HG02970 (cell line): ENCODE results near the gene AP1M1.
A peak's percentile ranks its signal among the peaks of the same experiment; 100 is the strongest.
"Not testable (repeated sequence)": the region's sequence is repeated elsewhere in the genome, so short reads cannot be mapped to it uniquely, and the experiment has no call there.

ENCODE experiments used
- ATAC-seq: cut with Tn5 transposase; IDR thresholded peaks from one replicate; pipeline ENCODE4 v1.9.1; 2021; ENCODE audit warnings: mild to moderate bottlenecking, moderate library complexity, moderate number of reproducible peaks; ENCODE audit not compliant: unreplicated experiment, low FRiP score

AP1M1 gene

GRCh38 chr19:16197622-16198369 lies at the start of gene AP1M1:
Gene AP1M1 (plus strand): TSS chr19:16197911. CDS start chr19:16198027, 116 bp downstream.
- ATAC-seq: peak; percentile 89

DNA sequence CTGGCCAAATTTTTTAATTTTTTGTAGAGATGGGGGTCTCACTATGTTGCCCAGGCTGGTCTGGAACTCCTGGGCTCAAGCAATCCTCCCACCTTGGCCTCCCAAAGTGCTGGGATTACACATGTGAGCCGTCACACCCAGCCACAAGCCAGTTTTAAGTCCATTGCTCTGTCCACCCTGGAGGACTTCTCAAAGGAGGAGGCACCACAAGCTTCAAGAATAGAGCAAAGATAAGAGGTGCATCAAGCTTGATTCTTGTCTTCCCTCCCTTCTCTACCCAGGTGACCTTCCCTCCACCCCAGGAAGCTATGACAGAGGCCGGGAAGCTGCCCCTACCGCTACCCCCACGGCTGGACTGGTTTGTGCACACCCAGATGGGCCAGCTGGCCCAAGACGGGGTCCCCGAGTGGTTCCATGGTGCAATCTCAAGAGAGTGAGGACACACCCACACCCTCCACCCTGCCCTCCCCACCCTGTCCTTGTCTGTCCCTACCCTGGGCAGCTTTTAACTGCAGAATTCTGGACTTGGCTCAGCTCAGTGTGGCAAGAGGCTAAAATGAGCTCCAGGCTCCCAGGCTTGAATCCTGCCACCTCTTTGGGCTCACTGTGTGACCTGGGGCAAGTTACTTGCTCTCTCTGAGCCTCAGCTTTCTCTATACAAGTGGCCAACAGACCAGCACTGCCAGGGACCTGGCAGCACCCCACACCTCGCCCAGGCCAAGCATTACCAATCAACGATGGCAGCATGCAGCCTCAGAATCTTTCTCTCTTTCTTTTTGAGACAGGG lies 49.1 kb upstream of the AP1M1 start:
- no peak for ATAC-seq

- ATAC-seq: no peak
These were observed 44.0 kb upstream of the AP1M1 start for GRCh38 chr19:16153582-16154336.

DNA sequence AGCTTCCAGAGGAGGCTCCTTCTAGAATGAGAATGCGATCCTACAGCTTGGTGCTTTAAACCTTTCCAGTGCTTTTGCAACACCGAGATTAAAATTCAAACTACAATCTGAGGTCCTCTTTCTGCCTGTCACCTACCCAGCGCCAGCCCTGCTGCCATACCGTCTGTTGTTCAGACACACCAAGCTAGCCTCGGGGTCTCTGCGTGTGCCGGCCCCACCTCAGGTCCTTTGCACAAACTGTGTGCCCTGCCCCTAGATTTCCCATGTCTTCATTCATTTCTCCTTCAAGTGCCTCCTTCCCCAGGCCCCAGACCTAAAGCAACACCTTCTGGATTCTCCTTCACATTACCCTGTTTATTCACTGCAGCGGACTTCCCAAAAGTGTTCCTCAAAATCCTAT lies 43.2 kb upstream of the AP1M1 start:
- no peak for ATAC-seq

GRCh38 chr19:16155128-16155527 lies 42.6 kb upstream of the AP1M1 start:
- ATAC-seq: no peak

DNA sequence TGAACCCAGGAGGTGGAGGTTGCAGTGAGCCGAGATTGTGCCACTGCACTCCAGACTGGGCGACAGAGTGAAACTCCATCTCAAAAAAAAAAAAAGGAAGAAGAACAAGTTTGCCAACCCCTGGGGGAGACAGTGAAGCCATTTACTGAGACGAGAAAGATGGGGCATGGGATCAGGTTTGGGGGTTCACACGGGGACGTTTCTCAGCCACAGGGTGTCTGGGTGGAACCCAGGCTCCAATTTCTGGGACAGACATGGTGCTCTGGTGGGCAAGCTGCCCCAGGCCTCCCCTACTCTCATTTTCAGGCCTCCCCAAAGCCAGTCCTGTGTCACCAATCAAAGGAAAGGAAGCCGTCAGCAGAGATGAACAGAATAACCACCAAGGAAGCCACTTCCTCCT lies 40.8 kb upstream of the AP1M1 start:
- ATAC-seq: no peak

DNA sequence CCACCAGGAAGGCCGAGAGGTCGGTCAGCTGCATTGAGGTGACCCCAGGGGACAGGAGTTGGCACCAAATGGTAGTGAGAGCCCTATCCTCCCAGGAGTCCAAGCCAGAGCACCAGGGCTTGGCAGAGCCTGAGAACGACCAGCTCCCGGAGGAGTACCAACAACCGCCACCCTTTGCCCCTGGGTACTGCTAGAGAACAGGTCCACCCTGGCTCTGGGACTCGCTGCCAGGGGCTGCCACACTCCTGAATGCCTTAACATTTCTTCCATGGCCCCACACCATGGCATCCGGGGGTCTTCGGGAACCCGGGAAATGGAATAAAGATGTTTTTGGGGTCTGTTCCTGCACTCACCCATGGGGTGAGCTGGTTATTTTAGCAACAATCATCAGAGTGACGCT lies 40.1 kb upstream of the AP1M1 start:
- ATAC-seq: no peak

- no peak for ATAC-seq
These were observed 38.1 kb upstream of the AP1M1 start for GRCh38 chr19:16159655-16160054.

- no peak for ATAC-seq
These were observed 37.2 kb upstream of the AP1M1 start for GRCh38 chr19:16160445-16160942.

- ATAC-seq: no peak
These were observed 36.7 kb upstream of the AP1M1 start for GRCh38 chr19:16160943-16161560.

- no peak for ATAC-seq
These were observed 35.9 kb upstream of the AP1M1 start for GRCh38 chr19:16161840-16162239.

DNA sequence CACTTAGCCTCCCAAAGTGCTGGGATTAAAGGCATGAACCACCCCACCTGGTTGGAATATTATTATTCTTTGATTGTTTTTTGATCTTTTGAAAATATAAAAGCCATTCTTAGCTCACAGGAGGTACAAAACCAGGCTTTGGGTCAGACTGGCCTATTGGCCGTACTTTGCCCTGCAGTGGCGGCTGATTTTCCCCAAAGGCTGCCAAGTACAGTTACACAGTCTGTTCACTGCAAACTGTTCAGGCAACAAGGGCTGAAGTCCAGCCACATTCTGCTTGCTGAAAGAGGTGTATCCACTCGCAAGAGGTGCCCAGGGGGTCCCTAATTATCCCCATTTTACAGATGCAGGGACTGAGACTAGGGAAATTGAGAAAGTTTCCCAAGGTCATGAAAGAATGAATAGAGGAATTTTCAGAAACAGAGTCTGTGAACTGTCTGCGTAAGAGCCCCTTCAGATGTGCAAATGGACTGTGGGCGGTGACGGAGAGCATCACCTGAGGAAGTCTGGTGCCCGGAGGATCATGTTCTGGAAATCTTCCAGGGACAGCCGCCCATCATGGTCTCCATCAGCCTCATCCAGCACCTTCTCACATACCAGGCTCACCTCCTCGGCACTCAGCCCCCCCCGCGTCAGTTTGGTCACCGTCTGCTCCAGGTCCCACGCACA lies 33.4 kb upstream of the AP1M1 start:
- ATAC-seq: no peak

- no peak for ATAC-seq
These were observed 31.3 kb upstream of the AP1M1 start for GRCh38 chr19:16166417-16166816.

- no peak for ATAC-seq
These were observed 30.7 kb upstream of the AP1M1 start for GRCh38 chr19:16167055-16167454.

- no peak for ATAC-seq
These were observed 29.1 kb upstream of the AP1M1 start for GRCh38 chr19:16168465-16169081.

DNA sequence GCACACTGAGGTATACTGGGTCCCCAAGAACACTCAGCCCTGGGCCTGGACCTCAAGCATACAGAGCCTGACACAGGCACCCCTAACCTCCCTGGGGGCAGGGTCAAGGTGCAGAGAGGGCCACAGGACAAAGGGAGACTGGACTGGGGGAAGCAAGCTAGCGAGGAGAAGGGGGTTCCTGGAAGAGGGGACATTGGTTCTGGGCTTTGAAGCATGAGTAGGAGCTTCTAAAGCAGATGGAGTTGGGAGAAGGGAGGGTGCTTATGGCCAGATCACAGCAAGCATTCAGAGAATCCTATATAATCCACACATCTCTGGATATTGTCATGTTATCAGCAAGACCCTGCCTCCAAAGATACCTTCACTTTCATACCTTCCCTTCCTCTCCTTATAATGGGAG lies 27.6 kb upstream of the AP1M1 start:
- no peak for ATAC-seq

DNA sequence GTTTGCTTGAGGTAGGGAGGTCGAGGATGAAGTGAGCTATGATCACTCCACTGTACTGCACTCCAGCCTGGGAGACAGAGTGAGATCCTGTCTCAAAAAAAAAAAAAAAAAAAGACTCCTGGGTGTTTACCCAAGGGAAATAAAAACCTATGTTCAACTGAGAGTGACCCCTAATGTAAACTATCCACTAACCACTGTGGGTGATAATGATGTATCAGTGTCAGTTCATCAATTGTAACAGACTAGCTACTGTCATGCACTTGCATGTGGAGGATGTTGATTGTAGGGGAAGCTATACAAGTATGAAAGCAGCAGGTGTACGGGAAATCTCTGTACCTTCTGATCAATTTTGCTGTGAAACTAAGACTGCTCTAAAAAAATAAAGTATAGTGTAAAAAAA lies 21.8 kb upstream of the AP1M1 start:
- ATAC-seq: no peak

- not testable (repeated sequence) for ATAC-seq
These were observed 18.8 kb upstream of the AP1M1 start for GRCh38 chr19:16178866-16179265.

GRCh38 chr19:16180611-16181010 lies 17.1 kb upstream of the AP1M1 start:
- ATAC-seq: no peak
